ENCODE data around the gene GCLM. TPM values are rescaled to one million over a fixed set of nuclear protein-coding genes. Genes with fewer than 3 reads are reported as not detected.

Gene GCLM
- total and polyA plus RNA-seq, 9 of the 15 experiments (the other 6 are each of a cell fraction or from before 2014, with no cell fraction given), result 9.3 to 71.6 (median 24.5) TPM

GRCh38 chr1:93877529-93877928 lies 31.7 kb downstream of the GCLM start:
- H3K79me2 ChIP-seq (ENCODE audit: control insufficient read depth, insufficient read depth, low read length), result peaks cover 59% of the 10 kb centered on the region

GRCh38 chr1:93876244-93876643 lies 33.0 kb downstream of the GCLM start:
- ATAC-seq (no peak), FAIRE-seq (peak; percentile 6), DNase-seq (ENCODE audit: extremely low read depth in 1 of 4, low spot score in 3 of 4) (peak in 1 of 4 experiments; percentile 11)
- H3K36me3 ChIP-seq (ENCODE audit: control insufficient read depth, insufficient read depth, low read length), result peaks cover 71% of the 10 kb centered on the region
- H3K9me1 ChIP-seq (ENCODE audit: control insufficient read depth, insufficient read depth, low read length), result peaks cover 4% of the 10 kb centered on the region
- in situ Hi-C loops (cut with MboI) (no loop called here), intact Hi-C loops (cut with micrococcal nuclease) (no loop called here)
- POLR2A ChIA-PET, result no interaction called here
- peak overlapping the region; percentile 23 for H3K4me3 ChIP-seq
- no TSS peak for BruUV-seq (replicated peaks)
- H4K20me1 ChIP-seq (replicated peaks; ENCODE audit: control insufficient read depth, insufficient read depth, low read length), result peaks cover 9% of the 10 kb centered on the region
- peaks cover 59% of the 10 kb centered on the region for H3K79me2 ChIP-seq (ENCODE audit: control insufficient read depth, insufficient read depth, low read length)
- H3K9me3 ChIP-seq (replicated peaks; ENCODE audit: control insufficient read depth, insufficient read depth, low read depth, low read length), result no peaks in the 10 kb centered on the region
- H3K27me3 ChIP-seq (ENCODE audit: control insufficient read depth in 2 of 2, insufficient read depth in 2 of 2, low read length in 2 of 2), result no peaks in the 10 kb centered on the region
- peaks cover 7 to 19% of the 10 kb centered on the region in 2 experiments; a peak in 4 of 5 replicates for H3K4me1 ChIP-seq (replicated peaks in 1 of 2; ENCODE audit: control insufficient read depth in 2 of 2, insufficient read depth in 2 of 2, low read length in 2 of 2)
- H3K4me2 ChIP-seq (ENCODE audit: insufficient read depth, low read length), result peak overlapping the region; percentile 71
- CTCF ChIA-PET (ENCODE audit: low intra/inter-chr PET ratio), result no interaction called here
- H3K27ac ChIP-seq (ENCODE audit: extremely low read depth, low read depth, low read length), result peak overlapping the region; percentile 38; the same call in 1 of the 3 replicates
- 30% methylated on average over 1 of the region's 1 CpG for WGBS (ENCODE audit: insufficient coverage, low coverage, missing lambda C conversion rate)
- no peak overlapping the region for H2AFZ ChIP-seq (ENCODE audit: low read depth, low read length)
- peak overlapping the region in 1 of 2 experiments; percentile 39; a peak in 2 of 4 replicates for H3K9ac ChIP-seq (ENCODE audit: insufficient read depth in 1 of 2, low read depth in 2 of 2, low read length in 2 of 2)
- TF ChIP-seq POLR2AphosphoS2 (IDR thresholded peaks at IDR 0.05; ENCODE audit: low read length), result 0 out of 2 replicates have a peak, but pooled peaks have one; percentile 33
- TF ChIP-seq SP1 (CRISPR knock-in tag; IDR thresholded peaks at IDR 0.05), result 0 out of 2 replicates have a peak, but pooled peaks have one; percentile 15
- peak; percentile 38; the same call in 1 of the 2 replicates for TF ChIP-seq SUPT5H (IDR thresholded peaks at IDR 0.05)
- peak; percentile 65 for TF ChIP-seq TFE3 (CRISPR knock-in tag; IDR thresholded peaks at IDR 0.05)

More at GRCh38 chr1:93877529-93877928, 31.7 kb downstream of the GCLM start:
- no peak overlapping the region for H2AFZ ChIP-seq (ENCODE audit: low read depth, low read length)
- no peak for ATAC-seq
- H3K4me2 ChIP-seq (ENCODE audit: insufficient read depth, low read length), result peak overlapping the region; percentile 96
- H3K4me1 ChIP-seq (replicated peaks in 1 of 2; ENCODE audit: control insufficient read depth in 2 of 2, insufficient read depth in 2 of 2, low read length in 2 of 2), result peaks cover 7 to 19% of the 10 kb centered on the region in 2 experiments; a peak in 4 of 5 replicates
- peaks cover 9% of the 10 kb centered on the region for H4K20me1 ChIP-seq (replicated peaks; ENCODE audit: control insufficient read depth, insufficient read depth, low read length)
- H3K4me3 ChIP-seq, result peak overlapping the region; percentile 74
- H3K36me3 ChIP-seq (ENCODE audit: control insufficient read depth, insufficient read depth, low read length), result peaks cover 58% of the 10 kb centered on the region
- ChIA-PET POLR2A (no interaction called here), CTCF (ENCODE audit: low intra/inter-chr PET ratio) (no interaction called here)
- no peak for FAIRE-seq
- WGBS (ENCODE audit: insufficient coverage, low coverage, missing lambda C conversion rate), result 56% methylated on average over 4 of the region's 4 CpGs
- peak; percentile 52; the same call in 1 of the 2 replicates for TF ChIP-seq SPI1 (IDR thresholded peaks at IDR 0.05; ENCODE audit: borderline replicate concordance, low read depth, low read length)
- no peak for TF ChIP-seq IRF9 (tag; IDR thresholded peaks at IDR 0.05)
- no peak for TF ChIP-seq SMAD1 (IDR thresholded peaks at IDR 0.05; ENCODE audit: low read depth, low read length, partially characterized antibody)
- no peak for TF ChIP-seq XRCC3 (IDR thresholded peaks at IDR 0.05)
- TF ChIP-seq CBFB (CRISPR knock-in tag; IDR thresholded peaks at IDR 0.05), result no peak
- no peaks in the 10 kb centered on the region for H3K9me3 ChIP-seq (replicated peaks; ENCODE audit: control insufficient read depth, insufficient read depth, low read depth, low read length)
- in situ Hi-C loops (cut with MboI), result no loop called here
- H3K27ac ChIP-seq (ENCODE audit: extremely low read depth, low read depth, low read length), result peak overlapping the region; percentile 86; the same call in 2 of the 3 replicates
- peak overlapping the region; percentile 73 to 96; a peak in 3 of 4 replicates for H3K9ac ChIP-seq (ENCODE audit: insufficient read depth in 1 of 2, low read depth in 2 of 2, low read length in 2 of 2)
- H3K9me1 ChIP-seq (ENCODE audit: control insufficient read depth, insufficient read depth, low read length), result peaks cover 4% of the 10 kb centered on the region
- no peaks in the 10 kb centered on the region for H3K27me3 ChIP-seq (ENCODE audit: control insufficient read depth in 2 of 2, insufficient read depth in 2 of 2, low read length in 2 of 2)
- DNase-seq (ENCODE audit: extremely low read depth in 1 of 4, low spot score in 3 of 4), result no peak
- BruUV-seq (replicated peaks), result no TSS peak
- intact Hi-C loops (cut with micrococcal nuclease), result no loop called here

Data from K562 (cell line).